Amygdala (tissue), 56 donors: ENCODE data around the gene FARP1.
"Not testable (repeated sequence)": the region's sequence is repeated elsewhere in the genome, so short reads cannot be mapped to it uniquely, and the experiment has no call there.

ENCODE experiments used
- DNase-seq, 56 donors: peaks; one replicate each; lab custom pipeline; 2025; lab: John Stamatoyannopoulos, UW

The FARP1 gene

GRCh38 chr13:98406971-98407370 is 264.1 kb downstream of the FARP1 start:
- DNase-seq = no peak

- DNase-seq = no peak
Measured at GRCh38 chr13:98407575-98407974, 264.7 kb downstream of the FARP1 start.

- no peak for DNase-seq
Measured at GRCh38 chr13:98409281-98409680, 266.4 kb downstream of the FARP1 start.

GRCh38 chr13:98410612-98411011 is 267.7 kb downstream of the FARP1 start:
- DNase-seq = no peak

GRCh38 chr13:98411013-98411412 is 268.1 kb downstream of the FARP1 start:
- no peak for DNase-seq

GRCh38 chr13:98411617-98412265 is 268.8 kb downstream of the FARP1 start:
- DNase-seq = no peak

GRCh38 chr13:98413278-98413677 is 270.4 kb downstream of the FARP1 start:
- not testable (repeated sequence) for DNase-seq

- DNase-seq = no peak
Measured at GRCh38 chr13:98413796-98414195, 270.9 kb downstream of the FARP1 start.

- no peak for DNase-seq
Measured at GRCh38 chr13:98415326-98416070, 272.6 kb downstream of the FARP1 start.

GRCh38 chr13:98416408-98416807 is 273.5 kb downstream of the FARP1 start:
- DNase-seq = no peak

- no peak for DNase-seq
Measured at GRCh38 chr13:98419786-98420553, 277.1 kb downstream of the FARP1 start.

- DNase-seq = no peak
Measured at GRCh38 chr13:98420554-98421175, 277.8 kb downstream of the FARP1 start.

GRCh38 chr13:98422046-98422445 is 279.2 kb downstream of the FARP1 start:
- DNase-seq = no peak

- no peak for DNase-seq
Measured at GRCh38 chr13:98423417-98423816, 280.5 kb downstream of the FARP1 start.

- DNase-seq = peak in 2 of 56 donors; percentile 6 to 33
Measured at GRCh38 chr13:98427331-98427995, 284.6 kb downstream of the FARP1 start.

GRCh38 chr13:98428256-98428966 is 285.5 kb downstream of the FARP1 start:
- no peak for DNase-seq

GRCh38 chr13:98429081-98429480 is 286.2 kb downstream of the FARP1 start:
- DNase-seq = no peak

GRCh38 chr13:98429531-98429930 is 286.6 kb downstream of the FARP1 start:
- DNase-seq = no peak

- DNase-seq = no peak
Measured at GRCh38 chr13:98429977-98430736, 287.3 kb downstream of the FARP1 start.
